HG02571 (cell line): ENCODE data around the gene LBR.
"Not testable (repeated sequence)": the region's sequence is repeated elsewhere in the genome, so short reads cannot be mapped to it uniquely, and the experiment has no call there.

Source experiments
- ATAC-seq: cut with Tn5 transposase; IDR thresholded peaks from one replicate; pipeline ENCODE4 v1.9.1; 2021; ENCODE audit warnings: mild to moderate bottlenecking, moderate library complexity; ENCODE audit not compliant: unreplicated experiment

The LBR gene

GRCh38 chr1:225423518-225423855 is 4.4 kb downstream of the LBR start:
- no peak for ATAC-seq

- ATAC-seq = no peak
Measured at GRCh38 chr1:225422795-225423517, 4.9 kb downstream of the LBR start.

- ATAC-seq = no peak
Measured at GRCh38 chr1:225422031-225422605, 5.7 kb downstream of the LBR start.

GRCh38 chr1:225418598-225418997 is 9.2 kb downstream of the LBR start:
- ATAC-seq = no peak

- no peak for ATAC-seq
Measured at GRCh38 chr1:225418059-225418458, 9.8 kb downstream of the LBR start.

- no peak for ATAC-seq
Measured at GRCh38 chr1:225415967-225416745, 11.7 kb downstream of the LBR start.

- no peak for ATAC-seq
Measured at GRCh38 chr1:225415307-225415706, 12.5 kb downstream of the LBR start.

- no peak for ATAC-seq
Measured at GRCh38 chr1:225413708-225414375, 14.0 kb downstream of the LBR start.

GRCh38 chr1:225412803-225413351 is 15.0 kb downstream of the LBR start:
- ATAC-seq = no peak

GRCh38 chr1:225412321-225412720 is 15.5 kb downstream of the LBR start:
- ATAC-seq = no peak

- no peak for ATAC-seq
Measured at GRCh38 chr1:225410036-225410435, 17.8 kb downstream of the LBR start.

GRCh38 chr1:225409051-225409450 is 18.8 kb downstream of the LBR start:
- ATAC-seq = no peak

- ATAC-seq = no peak
Measured at GRCh38 chr1:225408249-225408648, 19.6 kb downstream of the LBR start.

GRCh38 chr1:225407755-225408154 is 20.1 kb downstream of the LBR start:
- no peak for ATAC-seq

- no peak for ATAC-seq
Measured at GRCh38 chr1:225406976-225407725, 20.7 kb downstream of the LBR start.

GRCh38 chr1:225400968-225401367 is 26.9 kb downstream of the LBR start:
- ATAC-seq = no peak

GRCh38 chr1:225396357-225396756 is 31.5 kb downstream of the LBR start:
- no peak for ATAC-seq

- ATAC-seq = no peak
Measured at GRCh38 chr1:225389843-225390242, 38.0 kb downstream of the LBR start.

- no peak for ATAC-seq
Measured at GRCh38 chr1:225388372-225388771, 39.5 kb downstream of the LBR start.

GRCh38 chr1:225386860-225387259 is 41.0 kb downstream of the LBR start:
- not testable (repeated sequence) for ATAC-seq

- ATAC-seq = no peak
Measured at GRCh38 chr1:225380691-225381090, 47.1 kb downstream of the LBR start.
